ENCODE measurements around the gene AGAP1.

The AGAP1 gene

GRCh38 chr2:235621736-235622135 is 127.9 kb downstream of the AGAP1 start:
- 88 to 89% methylated on average over 3 to 7 of the region's 7 CpGs for WGBS, 2 experiments
- no peaks in the 10 kb centered on the region for H3K27me3 ChIP-seq (ENCODE audit: control insufficient read depth, insufficient read depth, low read length, poor library complexity, severe bottlenecking)
- H3K9me3 ChIP-seq (ENCODE audit: control insufficient read depth, low read length): no peaks in the 10 kb centered on the region

GRCh38 chr2:235623111-235623510 is 129.3 kb downstream of the AGAP1 start:
- no peaks in the 10 kb centered on the region for H3K36me3 ChIP-seq (ENCODE audit: control insufficient read depth, insufficient read depth, low read length)
- no peaks in the 10 kb centered on the region for H3K27me3 ChIP-seq (ENCODE audit: control insufficient read depth, insufficient read depth, low read length, poor library complexity, severe bottlenecking)
- H3K4me1 ChIP-seq (ENCODE audit: control insufficient read depth, insufficient read depth, low read length): no peaks in the 10 kb centered on the region
- H3K27ac ChIP-seq (ENCODE audit: insufficient read depth, low read depth, low read length, poor library complexity, severe bottlenecking): no peak overlapping the region
- 84 to 86% methylated on average over 9 of the region's 9 CpGs for WGBS, 2 experiments
- H3K9me3 ChIP-seq (ENCODE audit: control insufficient read depth, low read length): no peaks in the 10 kb centered on the region
- H3K4me3 ChIP-seq (ENCODE audit: insufficient read depth, low read depth, low read length): no peak overlapping the region

More at GRCh38 chr2:235621736-235622135, 127.9 kb downstream of the AGAP1 start:
- Histone ChIP-seq H3K4me1 (ENCODE audit: control insufficient read depth, insufficient read depth, low read length) (no peaks in the 10 kb centered on the region), H3K27ac (ENCODE audit: insufficient read depth, low read depth, low read length, poor library complexity, severe bottlenecking) (no peak overlapping the region), H3K4me3 (ENCODE audit: insufficient read depth, low read depth, low read length) (no peak overlapping the region), H3K36me3 (ENCODE audit: control insufficient read depth, insufficient read depth, low read length) (no peaks in the 10 kb centered on the region)

GRCh38 chr2:235623752-235624151 is 129.9 kb downstream of the AGAP1 start:
- 88 to 97% methylated on average over 2 of the region's 2 CpGs for WGBS, 2 experiments
- no peak overlapping the region for H3K27ac ChIP-seq (ENCODE audit: insufficient read depth, low read depth, low read length, poor library complexity, severe bottlenecking)
- no peaks in the 10 kb centered on the region for H3K27me3 ChIP-seq (ENCODE audit: control insufficient read depth, insufficient read depth, low read length, poor library complexity, severe bottlenecking)
- no peaks in the 10 kb centered on the region for H3K36me3 ChIP-seq (ENCODE audit: control insufficient read depth, insufficient read depth, low read length)
- no peak overlapping the region for H3K4me3 ChIP-seq (ENCODE audit: insufficient read depth, low read depth, low read length)
- H3K4me1 ChIP-seq (ENCODE audit: control insufficient read depth, insufficient read depth, low read length): no peaks in the 10 kb centered on the region
- H3K9me3 ChIP-seq (ENCODE audit: control insufficient read depth, low read length): no peaks in the 10 kb centered on the region

- 94 to 96% methylated on average over 5 of the region's 5 CpGs for WGBS, 2 experiments
- no peaks in the 10 kb centered on the region for H3K9me3 ChIP-seq (ENCODE audit: control insufficient read depth, low read length)
These were observed 132.8 kb downstream of the AGAP1 start for GRCh38 chr2:235626658-235627057.

GRCh38 chr2:235627682-235628081 is 133.8 kb downstream of the AGAP1 start:
- Histone ChIP-seq H3K4me3 (ENCODE audit: insufficient read depth, low read depth, low read length) (no peak overlapping the region), H3K9me3 (ENCODE audit: control insufficient read depth, low read length) (no peaks in the 10 kb centered on the region), H3K27ac (ENCODE audit: insufficient read depth, low read depth, low read length, poor library complexity, severe bottlenecking) (no peak overlapping the region), H3K27me3 (ENCODE audit: control insufficient read depth, insufficient read depth, low read length, poor library complexity, severe bottlenecking) (no peaks in the 10 kb centered on the region), H3K4me1 (ENCODE audit: control insufficient read depth, insufficient read depth, low read length) (no peaks in the 10 kb centered on the region), H3K36me3 (ENCODE audit: control insufficient read depth, insufficient read depth, low read length) (no peaks in the 10 kb centered on the region)
- WGBS, 2 experiments: 90 to 95% methylated on average over 4 of the region's 4 CpGs

More at GRCh38 chr2:235626658-235627057, 132.8 kb downstream of the AGAP1 start:
- Histone ChIP-seq H3K4me3 (ENCODE audit: insufficient read depth, low read depth, low read length) (no peak overlapping the region), H3K27me3 (ENCODE audit: control insufficient read depth, insufficient read depth, low read length, poor library complexity, severe bottlenecking) (no peaks in the 10 kb centered on the region), H3K36me3 (ENCODE audit: control insufficient read depth, insufficient read depth, low read length) (no peaks in the 10 kb centered on the region), H3K4me1 (ENCODE audit: control insufficient read depth, insufficient read depth, low read length) (no peaks in the 10 kb centered on the region), H3K27ac (ENCODE audit: insufficient read depth, low read depth, low read length, poor library complexity, severe bottlenecking) (no peak overlapping the region)

GRCh38 chr2:235630718-235631296 is 137.0 kb downstream of the AGAP1 start:
- no peak overlapping the region for H3K27ac ChIP-seq (ENCODE audit: insufficient read depth, low read depth, low read length, poor library complexity, severe bottlenecking)
- no peaks in the 10 kb centered on the region for H3K9me3 ChIP-seq (ENCODE audit: control insufficient read depth, low read length)
- 91 to 92% methylated on average over 21 of the region's 21 CpGs for WGBS, 2 experiments
- H3K4me3 ChIP-seq (ENCODE audit: insufficient read depth, low read depth, low read length): no peak overlapping the region
- no peaks in the 10 kb centered on the region for H3K36me3 ChIP-seq (ENCODE audit: control insufficient read depth, insufficient read depth, low read length)
- H3K4me1 ChIP-seq (ENCODE audit: control insufficient read depth, insufficient read depth, low read length): no peaks in the 10 kb centered on the region
- H3K27me3 ChIP-seq (ENCODE audit: control insufficient read depth, insufficient read depth, low read length, poor library complexity, severe bottlenecking): no peaks in the 10 kb centered on the region

- Histone ChIP-seq H3K27ac (ENCODE audit: insufficient read depth, low read depth, low read length, poor library complexity, severe bottlenecking) (no peak overlapping the region), H3K36me3 (ENCODE audit: control insufficient read depth, insufficient read depth, low read length) (no peaks in the 10 kb centered on the region), H3K27me3 (ENCODE audit: control insufficient read depth, insufficient read depth, low read length, poor library complexity, severe bottlenecking) (no peaks in the 10 kb centered on the region), H3K4me1 (ENCODE audit: control insufficient read depth, insufficient read depth, low read length) (peaks cover 10% of the 10 kb centered on the region), H3K9me3 (ENCODE audit: control insufficient read depth, low read length) (no peaks in the 10 kb centered on the region), H3K4me3 (ENCODE audit: insufficient read depth, low read depth, low read length) (no peak overlapping the region)
- 85 to 88% methylated on average over 8 to 12 of the region's 12 CpGs for WGBS, 2 experiments
These were observed 140.8 kb downstream of the AGAP1 start for GRCh38 chr2:235634435-235635158.

GRCh38 chr2:235636546-235636945 is 142.7 kb downstream of the AGAP1 start:
- no peak overlapping the region for H3K27ac ChIP-seq (ENCODE audit: insufficient read depth, low read depth, low read length, poor library complexity, severe bottlenecking)
- no peaks in the 10 kb centered on the region for H3K27me3 ChIP-seq (ENCODE audit: control insufficient read depth, insufficient read depth, low read length, poor library complexity, severe bottlenecking)
- WGBS, 2 experiments: 93 to 96% methylated on average over 12 of the region's 12 CpGs
- H3K9me3 ChIP-seq (ENCODE audit: control insufficient read depth, low read length): no peaks in the 10 kb centered on the region
- no peaks in the 10 kb centered on the region for H3K36me3 ChIP-seq (ENCODE audit: control insufficient read depth, insufficient read depth, low read length)
- no peak overlapping the region for H3K4me3 ChIP-seq (ENCODE audit: insufficient read depth, low read depth, low read length)
- peaks cover 24% of the 10 kb centered on the region for H3K4me1 ChIP-seq (ENCODE audit: control insufficient read depth, insufficient read depth, low read length)

GRCh38 chr2:235637896-235638295 is 144.1 kb downstream of the AGAP1 start:
- Histone ChIP-seq H3K9me3 (ENCODE audit: control insufficient read depth, low read length) (no peaks in the 10 kb centered on the region), H3K4me1 (ENCODE audit: control insufficient read depth, insufficient read depth, low read length) (peaks cover 35% of the 10 kb centered on the region), H3K27me3 (ENCODE audit: control insufficient read depth, insufficient read depth, low read length, poor library complexity, severe bottlenecking) (no peaks in the 10 kb centered on the region), H3K27ac (ENCODE audit: insufficient read depth, low read depth, low read length, poor library complexity, severe bottlenecking) (no peak overlapping the region), H3K4me3 (ENCODE audit: insufficient read depth, low read depth, low read length) (no peak overlapping the region), H3K36me3 (ENCODE audit: control insufficient read depth, insufficient read depth, low read length) (no peaks in the 10 kb centered on the region)
- WGBS, 2 experiments: 97 to 98% methylated on average over 7 of the region's 7 CpGs

- Histone ChIP-seq H3K36me3 (ENCODE audit: control insufficient read depth, insufficient read depth, low read length) (no peaks in the 10 kb centered on the region), H3K27ac (ENCODE audit: insufficient read depth, low read depth, low read length, poor library complexity, severe bottlenecking) (no peak overlapping the region), H3K4me3 (ENCODE audit: insufficient read depth, low read depth, low read length) (no peak overlapping the region), H3K4me1 (ENCODE audit: control insufficient read depth, insufficient read depth, low read length) (peaks cover 35% of the 10 kb centered on the region), H3K27me3 (ENCODE audit: control insufficient read depth, insufficient read depth, low read length, poor library complexity, severe bottlenecking) (no peaks in the 10 kb centered on the region), H3K9me3 (ENCODE audit: control insufficient read depth, low read length) (no peaks in the 10 kb centered on the region)
- 92 to 93% methylated on average over 12 of the region's 12 CpGs for whole genome bisulfite sequencing, 2 experiments
These were observed 144.9 kb downstream of the AGAP1 start for GRCh38 chr2:235638541-235639427.
